AG09309 (cell line): ENCODE results near the gene TMEM51.

Experiments used
- DNase-seq: peaks from one replicate; pipeline ENCODE4 v3.0.0-alpha.2; 2010; ENCODE audit warnings: low read depth
- H3K4me3 ChIP-seq: 2 replicates; pipeline ENCODE4 v1.5.1; 2011; ENCODE audit warnings: mild to moderate bottlenecking, low read depth, low read length, moderate library complexity; ENCODE audit not compliant: control insufficient read depth
- TF ChIP-seq, protein P1 (sequence below): IDR thresholded peaks from 2 replicates; pipeline ENCODE4 v1.5.1; 2011; ENCODE audit warnings: mild to moderate bottlenecking, low read depth, low read length, inconsistent platforms; ENCODE audit not compliant: insufficient read depth, control insufficient read depth; ENCODE audit errors: missing control alignments

Gene TMEM51, protein sequence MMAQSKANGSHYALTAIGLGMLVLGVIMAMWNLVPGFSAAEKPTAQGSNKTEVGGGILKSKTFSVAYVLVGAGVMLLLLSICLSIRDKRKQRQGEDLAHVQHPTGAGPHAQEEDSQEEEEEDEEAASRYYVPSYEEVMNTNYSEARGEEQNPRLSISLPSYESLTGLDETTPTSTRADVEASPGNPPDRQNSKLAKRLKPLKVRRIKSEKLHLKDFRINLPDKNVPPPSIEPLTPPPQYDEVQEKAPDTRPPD

DNA sequence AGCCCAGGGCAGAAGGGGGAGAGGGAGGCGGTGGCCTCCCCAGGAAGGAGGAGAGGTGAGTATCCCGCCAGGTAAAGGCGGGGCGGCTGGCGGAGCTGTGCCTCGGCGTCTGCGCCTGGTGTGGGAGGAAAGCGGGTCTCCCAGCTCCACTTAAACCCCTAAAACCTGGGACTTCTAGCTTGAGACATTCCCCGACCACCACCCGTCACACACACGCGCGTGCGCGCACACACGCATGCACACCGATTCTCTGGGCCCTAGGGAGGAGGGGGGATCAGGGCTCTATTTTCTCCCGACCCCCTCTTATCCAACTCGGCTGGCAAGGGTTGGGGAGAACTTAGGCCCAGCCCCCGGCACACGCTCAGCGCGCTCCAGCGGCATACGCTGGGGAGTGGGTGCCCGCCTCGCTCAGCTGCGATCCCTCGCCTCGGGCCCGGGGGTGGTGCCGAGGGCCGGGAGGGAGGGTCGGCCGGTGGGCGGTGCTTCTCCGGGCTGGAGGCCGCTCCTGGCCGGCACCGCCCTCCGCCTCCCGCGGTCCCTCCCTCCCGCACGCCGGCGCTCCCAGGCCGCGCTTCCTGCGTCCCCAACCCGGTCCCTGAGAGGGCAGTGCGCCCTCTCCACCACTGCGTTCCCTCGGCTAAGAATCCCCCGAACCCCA lies at the start of gene TMEM51:
TMEM51 (plus strand) TSS at position 564 of the 658 bp plus-strand sequence. CDS start 61,341 bp downstream, outside the sequence.
- TF ChIP-seq, protein P1, sequence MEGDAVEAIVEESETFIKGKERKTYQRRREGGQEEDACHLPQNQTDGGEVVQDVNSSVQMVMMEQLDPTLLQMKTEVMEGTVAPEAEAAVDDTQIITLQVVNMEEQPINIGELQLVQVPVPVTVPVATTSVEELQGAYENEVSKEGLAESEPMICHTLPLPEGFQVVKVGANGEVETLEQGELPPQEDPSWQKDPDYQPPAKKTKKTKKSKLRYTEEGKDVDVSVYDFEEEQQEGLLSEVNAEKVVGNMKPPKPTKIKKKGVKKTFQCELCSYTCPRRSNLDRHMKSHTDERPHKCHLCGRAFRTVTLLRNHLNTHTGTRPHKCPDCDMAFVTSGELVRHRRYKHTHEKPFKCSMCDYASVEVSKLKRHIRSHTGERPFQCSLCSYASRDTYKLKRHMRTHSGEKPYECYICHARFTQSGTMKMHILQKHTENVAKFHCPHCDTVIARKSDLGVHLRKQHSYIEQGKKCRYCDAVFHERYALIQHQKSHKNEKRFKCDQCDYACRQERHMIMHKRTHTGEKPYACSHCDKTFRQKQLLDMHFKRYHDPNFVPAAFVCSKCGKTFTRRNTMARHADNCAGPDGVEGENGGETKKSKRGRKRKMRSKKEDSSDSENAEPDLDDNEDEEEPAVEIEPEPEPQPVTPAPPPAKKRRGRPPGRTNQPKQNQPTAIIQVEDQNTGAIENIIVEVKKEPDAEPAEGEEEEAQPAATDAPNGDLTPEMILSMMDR = no peak

GRCh38 chr1:15103906-15104305 lies 49.6 kb upstream of the TMEM51 start:
- no peak overlapping the region for H3K4me3 ChIP-seq
- no peak for DNase-seq
- TF ChIP-seq, protein P1 = no peak

More for the DNA sequence above, at the start of gene TMEM51:
- no peak for DNase-seq
- peak within 1 kb of the TSS; percentile 57 for H3K4me3 ChIP-seq

DNA sequence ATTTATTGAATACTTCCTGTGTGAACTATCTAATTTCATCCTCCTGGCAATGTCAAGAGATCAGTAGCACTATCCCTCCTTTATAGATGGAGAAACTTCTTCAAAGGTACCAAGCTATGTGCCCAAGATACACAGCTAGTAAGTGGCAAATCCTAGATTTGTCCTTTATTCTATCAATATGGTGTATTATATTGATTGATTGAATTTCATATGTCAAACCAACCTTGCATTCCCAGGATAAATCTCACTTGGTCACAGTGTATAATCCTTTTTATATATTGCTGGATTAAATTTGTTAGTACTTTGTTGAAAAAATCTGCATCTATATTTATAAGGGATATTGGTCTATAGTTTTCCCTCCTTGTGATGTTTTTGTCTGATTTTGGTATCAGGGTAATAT lies 48.8 kb upstream of the TMEM51 start:
- TF ChIP-seq, protein P1 = no peak
- H3K4me3 ChIP-seq = no peak overlapping the region
- no peak for DNase-seq

- no peak overlapping the region for H3K4me3 ChIP-seq
- TF ChIP-seq, protein P1 = no peak
- DNase-seq = no peak
Observed at GRCh38 chr1:15106608-15107007, 46.9 kb upstream of the TMEM51 start.

GRCh38 chr1:15107058-15107687 lies 46.4 kb upstream of the TMEM51 start:
- no peak overlapping the region for H3K4me3 ChIP-seq
- no peak for DNase-seq
- TF ChIP-seq, protein P1 = no peak

GRCh38 chr1:15107911-15108310 lies 45.6 kb upstream of the TMEM51 start:
- TF ChIP-seq, protein P1 = no peak
- DNase-seq = no peak
- no peak overlapping the region for H3K4me3 ChIP-seq
